ENCODE data around the gene LTF.

LTF gene

GRCh38 chr3:46455231-46456115 lies 9.2 kb downstream of the LTF start:
- no peak for TF ChIP-seq CTCF (conservative IDR thresholded peaks at IDR 0.05)
- no peak overlapping the region for H3K27ac ChIP-seq

DNA sequence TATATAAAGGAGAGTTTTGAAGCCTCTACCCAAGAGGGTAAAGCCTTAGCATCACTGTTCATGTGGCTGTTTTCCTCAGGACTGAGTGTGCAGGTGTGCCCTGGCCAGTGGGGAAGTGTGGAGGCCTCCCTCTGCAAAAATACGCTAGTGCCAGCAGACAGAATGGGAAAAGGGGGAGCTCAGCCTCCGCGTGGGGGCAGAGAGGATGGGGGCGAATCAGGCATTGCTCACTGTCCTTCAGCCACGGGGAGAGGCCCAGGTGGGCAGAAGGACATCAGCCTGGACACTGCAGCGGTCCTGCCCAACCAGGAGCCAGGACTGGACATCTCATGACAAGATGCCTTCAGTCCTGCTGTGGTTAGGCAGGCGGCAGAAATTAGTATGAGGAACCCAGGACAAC lies 10.1 kb downstream of the LTF start:
- H3K27ac ChIP-seq = no peak overlapping the region

DNA sequence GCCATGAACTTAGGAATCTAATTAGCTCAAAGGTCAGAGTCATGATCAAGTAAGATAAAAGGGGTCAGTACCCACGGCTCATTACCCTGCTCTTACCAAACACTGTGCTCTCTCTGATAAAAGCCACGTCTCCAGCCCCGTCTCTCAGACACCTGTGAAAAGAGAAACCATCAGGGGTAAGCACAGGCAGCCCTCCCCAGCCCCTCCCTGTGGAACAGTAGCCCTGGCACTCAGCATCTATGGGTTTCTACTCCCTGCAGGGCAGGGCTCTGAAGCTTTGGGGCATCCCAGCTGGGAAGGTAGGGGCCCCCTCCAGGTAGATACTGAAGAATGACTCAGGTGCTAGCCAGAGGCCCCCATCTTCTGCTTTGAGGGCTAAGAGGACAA lies 10.5 kb downstream of the LTF start:
- H3K27ac ChIP-seq = no peak overlapping the region
- TF ChIP-seq CTCF (conservative IDR thresholded peaks at IDR 0.05) = no peak

More for the DNA sequence above, 10.1 kb downstream of the LTF start:
- TF ChIP-seq CTCF (conservative IDR thresholded peaks at IDR 0.05) = no peak

- no peak for TF ChIP-seq CTCF (conservative IDR thresholded peaks at IDR 0.05)
- H3K27ac ChIP-seq = no peak overlapping the region
Measured at GRCh38 chr3:46453526-46454208, 11.0 kb downstream of the LTF start.

DNA sequence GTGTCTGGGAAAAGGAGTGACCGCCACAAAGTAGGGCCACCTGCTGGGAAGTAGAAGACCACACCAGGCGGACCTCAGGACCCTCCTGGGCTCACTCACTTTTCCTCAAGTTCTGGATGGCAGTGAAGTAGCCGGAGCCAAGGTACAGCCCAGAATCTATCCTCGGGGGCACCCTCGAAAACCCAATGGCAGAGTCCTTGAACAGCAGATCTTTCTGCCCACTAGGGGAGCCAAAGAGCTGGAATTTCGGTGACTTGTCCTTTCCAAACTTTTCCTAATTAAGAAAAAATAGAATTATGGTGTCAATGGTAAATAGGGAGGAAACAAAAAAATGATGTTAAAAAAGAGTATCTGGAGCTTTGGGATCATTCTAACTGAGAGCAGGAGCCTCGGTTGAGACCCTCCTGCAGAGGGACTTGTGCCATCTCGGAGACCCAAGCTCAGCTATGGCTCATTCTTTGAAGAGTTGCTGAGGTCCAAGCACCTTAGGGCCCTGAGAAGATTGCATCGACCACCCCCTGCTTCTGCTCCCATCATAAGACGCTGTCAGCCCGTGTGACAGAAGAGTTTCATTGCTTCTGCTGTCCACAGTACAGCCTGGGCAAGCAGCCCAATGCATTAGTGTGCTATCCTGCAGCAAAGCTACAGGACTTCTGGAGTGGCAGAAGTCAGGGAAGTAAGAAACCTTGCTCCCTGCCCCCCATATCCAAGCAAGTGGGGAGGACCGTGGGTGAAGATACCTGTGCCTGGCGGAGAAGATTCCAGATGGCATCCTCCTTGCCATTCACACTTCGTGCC lies 14.8 kb downstream of the LTF start:
- no peak overlapping the region for H3K27ac ChIP-seq
- peak; percentile 66 for TF ChIP-seq CTCF (conservative IDR thresholded peaks at IDR 0.05)

DNA sequence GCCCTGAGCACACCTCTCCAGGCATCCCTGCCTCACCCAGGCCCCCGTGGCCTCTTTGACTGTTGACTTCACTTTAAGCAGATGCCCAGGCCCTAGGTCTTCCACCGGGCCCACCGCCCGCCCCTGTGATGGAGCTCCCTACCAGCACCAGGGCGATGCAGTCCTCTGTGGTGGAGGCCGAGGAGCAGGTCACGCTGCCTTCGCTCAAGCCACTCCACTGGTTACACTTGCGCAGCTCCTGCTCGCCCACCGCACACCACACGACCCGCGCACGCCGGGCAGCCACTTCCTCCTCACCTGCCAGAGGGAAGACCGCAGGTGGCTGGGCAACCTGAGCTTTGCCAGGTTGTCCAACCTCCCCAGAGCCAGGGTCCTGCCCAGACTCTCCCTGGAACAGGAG lies 16.0 kb downstream of the LTF start:
- no peak overlapping the region for H3K27ac ChIP-seq
- no peak for TF ChIP-seq CTCF (conservative IDR thresholded peaks at IDR 0.05)
